Occipital lobe (tissue), 2 donors: ENCODE measurements around the gene GRIA1. TPM values are rescaled to one million over a fixed set of nuclear protein-coding genes. Genes with fewer than 3 reads are reported as not detected.

Experiments used
- DNase-seq: peaks from one replicate; lab custom pipeline; 2025; lab: John Stamatoyannopoulos, UW
- total RNA-seq: library from RNA; depleted of rRNA; stranded (reverse); fragments of >200 nt; gene quantifications from one replicate; pipeline ENCODE4 v1.2.3, GENCODE V29; 2014

The GRIA1 gene
- total RNA-seq, 1 donor from 2014 or later, result 229 TPM

GRCh38 chr5:153777681-153778581, 287.5 kb downstream of the GRIA1 start:
- no peak for DNase-seq

- no peak for DNase-seq
Measured at GRCh38 chr5:153779836-153780235, 289.4 kb downstream of the GRIA1 start.

- DNase-seq, result no peak
Measured at GRCh38 chr5:153780876-153781705, 290.6 kb downstream of the GRIA1 start.

- DNase-seq, result no peak
Measured at GRCh38 chr5:153782589-153783361, 292.3 kb downstream of the GRIA1 start.

- no peak for DNase-seq
Measured at GRCh38 chr5:153783362-153783658, 292.8 kb downstream of the GRIA1 start.

- DNase-seq, result no peak
Measured at GRCh38 chr5:153784277-153784676, 293.8 kb downstream of the GRIA1 start.

- no peak for DNase-seq
Measured at GRCh38 chr5:153791339-153791738, 300.9 kb downstream of the GRIA1 start.

- DNase-seq, result no peak
Measured at GRCh38 chr5:153792305-153792704, 301.8 kb downstream of the GRIA1 start.

- DNase-seq, result no peak
Measured at GRCh38 chr5:153793699-153794098, 303.2 kb downstream of the GRIA1 start.

- DNase-seq, result no peak
Measured at GRCh38 chr5:153794327-153794726, 303.9 kb downstream of the GRIA1 start.

GRCh38 chr5:153796527-153796926, 306.1 kb downstream of the GRIA1 start:
- no peak for DNase-seq

GRCh38 chr5:153797484-153797883, 307.0 kb downstream of the GRIA1 start:
- no peak for DNase-seq

- no peak for DNase-seq
Measured at GRCh38 chr5:153798830-153799229, 308.4 kb downstream of the GRIA1 start.

GRCh38 chr5:153799466-153799865, 309.0 kb downstream of the GRIA1 start:
- no peak for DNase-seq

- DNase-seq, result no peak
Measured at GRCh38 chr5:153802050-153802821, 311.8 kb downstream of the GRIA1 start.

- no peak for DNase-seq
Measured at GRCh38 chr5:153807801-153808200, 317.3 kb downstream of the GRIA1 start.

- no peak for DNase-seq
Measured at GRCh38 chr5:153809166-153809565, 318.7 kb downstream of the GRIA1 start.

GRCh38 chr5:153813901-153814300, 323.4 kb downstream of the GRIA1 start:
- no peak for DNase-seq

GRCh38 chr5:153816870-153817269, 326.4 kb downstream of the GRIA1 start:
- no peak for DNase-seq

- DNase-seq, result no peak
Measured at GRCh38 chr5:153818626-153819025, 328.2 kb downstream of the GRIA1 start.

- DNase-seq, result no peak
Measured at GRCh38 chr5:153823036-153823435, 332.6 kb downstream of the GRIA1 start.
